ENCODE data around the gene TRRAP. TPM values are rescaled to one million over a fixed set of nuclear protein-coding genes. Genes with fewer than 3 reads are reported as not detected.
"Not testable (repeated sequence)": the region's sequence is repeated elsewhere in the genome, so short reads cannot be mapped to it uniquely, and the experiment has no call there.

The TRRAP gene
- total and polyA plus RNA-seq, 2 of the 4 experiments (the other 2 are of a cell fraction): 12.5 to 18.1 TPM

- Histone ChIP-seq H2BK15ac (ENCODE audit: low read depth, low read length) (no peak overlapping the region), H4K5ac (ENCODE audit: low read depth, low read length) (no peak overlapping the region), H3K4me2 (ENCODE audit: low read depth, low read length) (no peak overlapping the region), H2AK9ac (replicated peaks; ENCODE audit: low read depth, low read length, poor library complexity) (no peak overlapping the region), H4K91ac (ENCODE audit: insufficient read depth, low read depth, low read length) (no peak overlapping the region), H3K79me1 (ENCODE audit: low read depth in 1 of 2, low read length in 2 of 2) (peaks cover 18 to 48% of the 10 kb centered on the region in 2 experiments), H3K56ac (ENCODE audit: extremely low read depth, insufficient read depth, low read length) (no peak overlapping the region), H3K27me3 (ENCODE audit: control insufficient read depth, insufficient read depth, low read length) (no peaks in the 10 kb centered on the region), H4K20me1 (ENCODE audit: insufficient read depth, low read length) (peaks cover 7% of the 10 kb centered on the region; the same call in 1 of the 2 replicates), H3K36me3 (ENCODE audit: control insufficient read depth, insufficient read depth, low read length) (peaks cover 58% of the 10 kb centered on the region), H3K4me1 (ENCODE audit: control insufficient read depth, insufficient read depth, low read length) (peaks cover 6% of the 10 kb centered on the region), H3K4ac (ENCODE audit: low read depth, low read length) (no peak overlapping the region), H2AK5ac (ENCODE audit: low read depth, low read length) (no peak overlapping the region), H3K4me3 (ENCODE audit: insufficient read depth, low read depth, low read length) (no peak overlapping the region), H3K9me3 (ENCODE audit: control insufficient read depth, insufficient read depth, low read length) (no peaks in the 10 kb centered on the region), H3K9me1 (ENCODE audit: insufficient read depth, low read length) (peaks cover 3% of the 10 kb centered on the region; the same call in 1 of the 2 replicates), H3K18ac (ENCODE audit: low read depth, low read length) (no peak overlapping the region), H2AFZ (replicated peaks; ENCODE audit: low read length, poor library complexity) (no peak overlapping the region), H2BK20ac (ENCODE audit: low read depth, low read length) (no peak overlapping the region), H4K8ac (ENCODE audit: low read depth in 2 of 2, low read length in 2 of 2) (no peak overlapping the region), H3K14ac (replicated peaks; ENCODE audit: low read depth, low read length) (no peak overlapping the region; the same call in 1 of the 2 replicates), H3K23ac (ENCODE audit: low read depth, low read length) (no peak overlapping the region), H2BK5ac (ENCODE audit: low read depth, low read length, poor library complexity, severe bottlenecking) (no peak overlapping the region), H3K27ac (ENCODE audit: insufficient read depth, low read length) (no peak overlapping the region), H2BK120ac (ENCODE audit: low read depth, low read length) (no peak overlapping the region), H3K9ac (ENCODE audit: low read depth, low read length) (no peak overlapping the region)
- TF ChIP-seq MXI1 (IDR thresholded peaks at IDR 0.05; ENCODE audit: borderline replicate concordance, low read depth, low read length) (no peak), CHD1 (IDR thresholded peaks at IDR 0.05; ENCODE audit: low read depth, low read length) (no peak), RFX5 (IDR thresholded peaks at IDR 0.05; ENCODE audit: low read depth, low read length) (no peak)
- CTCF ChIA-PET: no interaction called here
- DNase-seq: peak; percentile 15
- no TSS peak for BruUV-seq (replicated peaks)
- intact Hi-C loops (cut with micrococcal nuclease) (loop anchor here (5.0 kb wide), 1 partner anchor 284 kb away; the partner anchor contains the start of gene ARPC1A), in situ Hi-C loops (cut with MboI; ENCODE audit: low sequenced_read_pairs) (loop anchor here (5.0 kb wide), 1 partner anchor 264 kb away; no protein-coding TSS in a partner anchor), dilution Hi-C loops (cut with HindIII; ENCODE audit: low sequenced_read_pairs, unreplicated experiment) (no loop called here)
- no peak for ATAC-seq (ENCODE audit: low read depth)
- no CpG with 5 or more reads among the region's 5 CpGs for WGBS, 2 experiments (ENCODE audit: extremely low coverage in 2 of 2, insufficient read length in 1 of 2)
- POLR2A ChIA-PET (ENCODE audit: unreplicated experiment): no interaction called here
Measured at GRCh38 chr7:99042957-99043356, 164.6 kb downstream of the TRRAP start.

- H3K9me1 ChIP-seq (ENCODE audit: insufficient read depth, low read length); H2BK20ac ChIP-seq (ENCODE audit: low read depth, low read length); H2AK9ac ChIP-seq (replicated peaks; ENCODE audit: low read depth, low read length, poor library complexity); ATAC-seq (ENCODE audit: low read depth); H2BK120ac ChIP-seq (ENCODE audit: low read depth, low read length); H2AFZ ChIP-seq (replicated peaks; ENCODE audit: low read length, poor library complexity); H3K4me3 ChIP-seq (ENCODE audit: insufficient read depth, low read depth, low read length); H2BK15ac ChIP-seq (ENCODE audit: low read depth, low read length); H3K23ac ChIP-seq (ENCODE audit: low read depth, low read length); H4K5ac ChIP-seq (ENCODE audit: low read depth, low read length); BruUV-seq (replicated peaks); H3K9me3 ChIP-seq (ENCODE audit: control insufficient read depth, insufficient read depth, low read length); CTCF ChIA-PET; DNase-seq; H4K91ac ChIP-seq (ENCODE audit: insufficient read depth, low read depth, low read length); H4K20me1 ChIP-seq (ENCODE audit: insufficient read depth, low read length); H3K56ac ChIP-seq (ENCODE audit: extremely low read depth, insufficient read depth, low read length); dilution Hi-C loops (cut with HindIII; ENCODE audit: low sequenced_read_pairs, unreplicated experiment); H3K4me1 ChIP-seq (ENCODE audit: control insufficient read depth, insufficient read depth, low read length); H3K9ac ChIP-seq (ENCODE audit: low read depth, low read length); H3K27me3 ChIP-seq (ENCODE audit: control insufficient read depth, insufficient read depth, low read length); H3K4me2 ChIP-seq (ENCODE audit: low read depth, low read length); H3K27ac ChIP-seq (ENCODE audit: insufficient read depth, low read length); H3K4ac ChIP-seq (ENCODE audit: low read depth, low read length); H2BK5ac ChIP-seq (ENCODE audit: low read depth, low read length, poor library complexity, severe bottlenecking); H3K14ac ChIP-seq (replicated peaks; ENCODE audit: low read depth, low read length); H4K8ac ChIP-seq (ENCODE audit: low read depth in 2 of 2, low read length in 2 of 2); H2AK5ac ChIP-seq (ENCODE audit: low read depth, low read length); H3K18ac ChIP-seq (ENCODE audit: low read depth, low read length): not testable (repeated sequence)
- intact Hi-C loops (cut with micrococcal nuclease) (loop anchor here (5.0 kb wide), 1 partner anchor 282 kb away; the partner anchor contains the start of gene ARPC1A), in situ Hi-C loops (cut with MboI; ENCODE audit: low sequenced_read_pairs) (loop anchor here (5.0 kb wide), 1 partner anchor 262 kb away; no protein-coding TSS in a partner anchor)
- Histone ChIP-seq H3K36me3 (ENCODE audit: control insufficient read depth, insufficient read depth, low read length) (peaks cover 56% of the 10 kb centered on the region), H3K79me1 (ENCODE audit: low read depth in 1 of 2, low read length in 2 of 2) (peaks cover 22 to 56% of the 10 kb centered on the region in 2 experiments)
- POLR2A ChIA-PET (ENCODE audit: unreplicated experiment): interaction anchor here (0.6 kb wide), 1 partner anchor 103 kb away, joined by 3 read pairs; no protein-coding TSS in a partner anchor
- WGBS, 2 experiments (ENCODE audit: extremely low coverage in 2 of 2, insufficient read length in 1 of 2): no CpG with 5 or more reads among the region's 3 CpGs
Measured at GRCh38 chr7:99044858-99045257, 166.5 kb downstream of the TRRAP start.
